Measurements from ENCODE around the gene GOLPH3. TPM values are rescaled to one million over a fixed set of nuclear protein-coding genes. Genes with fewer than 3 reads are reported as not detected.
A peak's percentile ranks its signal among the peaks of the same experiment; 100 is the strongest.
"Not testable (repeated sequence)": the region's sequence is repeated elsewhere in the genome, so short reads cannot be mapped to it uniquely, and the experiment has no call there.

The GOLPH3 gene
- polyA plus RNA-seq, 1 donor from 2014 or later = 75.8 TPM

DNA sequence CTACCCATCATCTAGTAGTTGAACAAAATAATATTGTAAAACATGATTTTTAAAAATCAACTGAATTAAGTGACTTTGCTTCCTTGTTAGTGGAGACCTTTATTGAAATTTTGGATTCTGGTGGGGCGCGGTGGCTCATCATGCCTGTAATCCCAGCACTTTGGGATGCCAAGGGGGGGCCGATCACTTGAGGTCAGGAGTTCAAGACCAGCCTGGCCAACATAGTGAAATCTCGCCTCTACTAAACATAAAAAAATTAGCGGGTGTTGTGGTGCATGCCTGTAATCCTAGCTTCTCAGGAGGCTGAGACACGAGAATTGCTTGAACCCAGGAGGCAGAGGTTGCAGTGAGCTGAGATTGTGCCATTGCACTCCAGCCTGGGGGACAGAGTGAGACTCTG lies 95.3 kb downstream of the GOLPH3 start:
- not testable (repeated sequence) for H3K79me2 ChIP-seq (replicated peaks; ENCODE audit: insufficient read depth, low read length); H3K9ac ChIP-seq (ENCODE audit: low read length); H3K9me3 ChIP-seq (ENCODE audit: low read length); H3K36me3 ChIP-seq (ENCODE audit: insufficient read depth, low read length); H3K27me3 ChIP-seq (ENCODE audit: insufficient read depth, low read depth, low read length); H3F3A ChIP-seq (ENCODE audit: insufficient read depth, low read length, poor library complexity, severe bottlenecking); H4K20me1 ChIP-seq (ENCODE audit: insufficient read depth); H3K4me2 ChIP-seq (ENCODE audit: low read length); H3K9me2 ChIP-seq (ENCODE audit: insufficient read depth, low read length); H3K27ac ChIP-seq (ENCODE audit: low read length); H2AFZ ChIP-seq (ENCODE audit: low read depth, low read length); H3K4me3 ChIP-seq (ENCODE audit: low read length)

- Histone ChIP-seq H3K27me3 (ENCODE audit: insufficient read depth, low read depth, low read length) (no peaks in the 10 kb centered on the region), H3K27ac (ENCODE audit: low read length) (no peak overlapping the region), H3K79me2 (replicated peaks; ENCODE audit: insufficient read depth, low read length) (no peaks in the 10 kb centered on the region), H2AFZ (ENCODE audit: low read depth, low read length) (no peak overlapping the region), H3F3A (ENCODE audit: insufficient read depth, low read length, poor library complexity, severe bottlenecking) (no peaks in the 10 kb centered on the region), H3K9ac (ENCODE audit: low read length) (no peak overlapping the region), H3K9me2 (ENCODE audit: insufficient read depth, low read length) (no peaks in the 10 kb centered on the region), H3K4me3 (ENCODE audit: low read length) (no peak overlapping the region), H3K4me2 (ENCODE audit: low read length) (no peak overlapping the region), H3K36me3 (ENCODE audit: insufficient read depth, low read length) (no peaks in the 10 kb centered on the region), H3K9me3 (ENCODE audit: low read length) (no peaks in the 10 kb centered on the region), H4K20me1 (ENCODE audit: insufficient read depth) (no peaks in the 10 kb centered on the region)
- TF ChIP-seq CTCF (IDR thresholded peaks at IDR 0.05; ENCODE audit: poor library complexity, severe bottlenecking) (peak; percentile 93), REST (IDR thresholded peaks at IDR 0.05; ENCODE audit: borderline replicate concordance) (no peak), EZH2 (IDR thresholded peaks at IDR 0.05; ENCODE audit: borderline replicate concordance, insufficient read depth, low read length, poor library complexity, severe bottlenecking) (no peak), SMC3 (conservative IDR thresholded peaks at IDR 0.05; ENCODE audit: poor library complexity) (peak; percentile 91), POLR2AphosphoS5 (IDR thresholded peaks at IDR 0.05) (no peak), MXI1 (conservative IDR thresholded peaks at IDR 0.05; ENCODE audit: poor library complexity, severe bottlenecking) (no peak), EP300 (conservative IDR thresholded peaks at IDR 0.05; ENCODE audit: poor library complexity, severe bottlenecking) (no peak), TAF1 (IDR thresholded peaks at IDR 0.05; ENCODE audit: low read depth) (no peak), RAD21 (conservative IDR thresholded peaks at IDR 0.05) (peak; percentile 92)
Measured at GRCh38 chr5:32076699-32077695, 97.1 kb downstream of the GOLPH3 start.

Small RNA genes lying within 50 kb of the gene (small RNA-seq; reads per million reads assigned to genes)
- 0 to 1.2 (median 0) reads per million in 3 experiments for gene RF00019

Other genes starting within 250 kb of the GOLPH3 start
- 13.5 and 15.5 TPM in 2 replicates for gene MTMR12, start 138.6 kb upstream of the GOLPH3 start, polyA plus RNA-seq

Measured in neural cell (in vitro differentiated cells).